HG03135 (cell line): ENCODE measurements around the gene MAGEC2.

Experiments used
- ATAC-seq: cut with Tn5 transposase; IDR thresholded peaks from one replicate; pipeline ENCODE4 v1.9.1; 2021; ENCODE audit warnings: mild to moderate bottlenecking, moderate library complexity; ENCODE audit not compliant: unreplicated experiment

MAGEC2 gene, protein sequence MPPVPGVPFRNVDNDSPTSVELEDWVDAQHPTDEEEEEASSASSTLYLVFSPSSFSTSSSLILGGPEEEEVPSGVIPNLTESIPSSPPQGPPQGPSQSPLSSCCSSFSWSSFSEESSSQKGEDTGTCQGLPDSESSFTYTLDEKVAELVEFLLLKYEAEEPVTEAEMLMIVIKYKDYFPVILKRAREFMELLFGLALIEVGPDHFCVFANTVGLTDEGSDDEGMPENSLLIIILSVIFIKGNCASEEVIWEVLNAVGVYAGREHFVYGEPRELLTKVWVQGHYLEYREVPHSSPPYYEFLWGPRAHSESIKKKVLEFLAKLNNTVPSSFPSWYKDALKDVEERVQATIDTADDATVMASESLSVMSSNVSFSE

DNA sequence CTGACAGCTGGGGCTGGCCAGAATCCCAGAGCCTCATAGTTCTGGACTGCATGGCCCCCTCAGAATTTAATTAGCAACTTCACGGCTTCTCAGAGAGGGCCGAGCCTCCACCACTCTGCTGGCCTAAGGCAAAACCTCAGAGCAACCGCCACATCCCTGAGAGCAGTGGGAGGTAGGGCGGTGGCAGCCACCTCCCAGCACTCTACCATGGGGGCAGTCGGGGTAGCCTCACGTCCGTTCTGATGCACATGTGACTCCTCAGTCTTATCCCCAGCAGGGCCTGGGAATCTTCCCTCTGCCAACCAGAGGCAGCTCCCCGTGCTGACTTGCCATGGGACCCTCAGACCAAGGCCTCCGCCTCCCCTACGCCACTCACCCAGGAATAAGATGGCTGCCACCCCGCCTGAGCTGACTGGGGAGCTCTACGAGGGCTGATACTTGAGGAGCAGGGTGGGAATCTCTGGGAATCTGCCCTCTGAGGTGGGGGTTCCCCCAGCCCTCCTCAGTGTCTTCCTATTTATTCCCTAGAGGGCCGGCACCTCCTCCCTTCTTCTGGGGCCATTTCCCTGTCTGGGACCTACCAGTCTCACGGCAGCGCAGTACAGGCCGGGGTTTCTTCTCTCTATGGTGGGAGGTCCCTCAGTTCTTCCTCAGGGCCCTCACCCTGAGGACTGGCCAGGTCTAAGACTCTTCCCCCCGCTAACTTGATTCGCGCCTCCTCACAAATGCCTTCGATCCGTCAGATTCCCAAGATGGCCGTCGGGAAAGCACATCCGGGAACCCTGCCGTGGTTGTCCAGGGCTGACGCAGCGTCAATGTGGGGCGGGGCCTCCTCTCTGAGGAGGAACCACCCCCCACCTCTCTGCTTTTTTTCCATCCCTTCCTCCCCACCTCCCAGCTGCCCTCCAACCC lies at the start of gene MAGEC2:
MAGEC2 (minus strand) TSS at position 769 of the 912 bp plus-strand sequence. CDS start 1,303 bp downstream, outside the sequence.
- no peak for ATAC-seq

DNA sequence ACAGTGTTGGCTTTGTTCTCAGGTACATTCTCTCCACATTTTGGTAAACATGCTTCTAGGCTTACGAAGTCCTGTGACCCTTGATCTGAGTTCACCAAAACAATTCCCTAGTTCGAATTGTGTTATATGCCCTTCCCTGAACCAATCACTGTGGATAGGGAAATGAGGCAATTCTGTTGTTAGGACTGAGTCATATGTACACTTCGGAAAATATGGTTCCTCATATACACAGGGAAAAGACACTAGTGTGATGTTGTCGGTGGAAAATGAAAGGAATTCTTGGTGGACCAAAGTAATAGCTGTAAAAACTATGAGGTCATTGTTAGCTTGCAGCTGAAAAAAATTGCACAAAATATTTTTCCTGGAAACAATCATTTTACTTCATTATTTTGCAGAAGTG lies 46.6 kb upstream of the MAGEC2 start:
- ATAC-seq, result no peak

DNA sequence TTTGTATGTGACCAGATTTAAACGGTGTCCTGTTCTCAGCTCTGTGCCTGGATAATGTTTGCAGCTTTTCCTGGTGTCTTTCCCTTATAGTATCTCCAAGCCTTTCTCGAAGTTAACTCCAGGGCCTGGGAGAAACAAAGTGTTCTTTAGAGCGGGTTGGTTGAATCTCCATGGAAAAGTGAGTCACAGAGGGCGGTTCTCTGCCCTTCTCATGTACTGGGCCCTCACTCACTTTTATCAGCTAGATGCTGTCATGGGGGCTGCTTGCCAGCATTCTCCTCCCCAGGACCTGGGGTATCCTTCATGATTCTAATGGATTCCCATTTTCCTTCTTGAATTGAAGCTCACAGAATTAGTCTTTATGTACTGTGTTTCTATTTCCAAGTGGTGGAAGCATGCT lies 46.1 kb upstream of the MAGEC2 start:
- no peak for ATAC-seq

DNA sequence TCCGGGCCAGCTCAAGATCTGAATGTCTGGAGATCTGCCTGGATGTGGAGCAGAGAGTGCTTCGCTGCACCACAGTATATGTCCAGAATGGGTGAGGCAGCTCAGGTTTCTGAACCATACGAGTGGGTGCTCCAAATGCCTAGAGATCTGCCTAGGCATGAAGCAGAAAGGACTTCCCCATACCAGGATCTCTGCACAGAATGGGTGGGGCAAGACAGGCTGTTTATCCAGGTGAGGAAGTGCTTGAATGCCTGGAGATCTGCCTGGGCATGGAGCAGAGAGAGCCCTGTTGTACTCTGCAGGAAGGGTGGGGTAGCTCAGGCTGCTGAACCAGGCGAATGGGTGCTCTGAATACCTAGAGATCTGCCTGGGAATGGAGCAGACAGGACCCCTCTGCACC lies 45.4 kb upstream of the MAGEC2 start:
- no peak for ATAC-seq

DNA sequence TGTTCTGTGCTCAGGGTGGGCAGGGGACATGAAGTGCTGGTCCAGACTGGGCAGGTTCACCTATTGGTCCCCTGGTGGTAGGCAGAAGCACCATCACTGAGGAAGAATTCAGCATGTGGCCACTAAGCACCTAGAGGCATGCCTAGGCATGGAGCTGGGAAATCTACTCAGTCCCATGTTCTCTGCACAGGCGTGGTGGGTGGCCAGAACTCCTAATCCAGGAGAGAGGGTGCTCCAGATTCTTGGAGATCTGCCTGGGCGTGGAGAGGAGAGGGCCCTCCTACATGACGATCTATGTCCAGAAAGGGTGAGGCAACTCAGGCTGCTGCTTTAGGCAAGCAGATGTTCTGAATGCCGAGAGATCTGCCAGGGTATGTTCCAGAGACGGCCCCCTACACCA lies 44.6 kb upstream of the MAGEC2 start:
- ATAC-seq, result no peak

DNA sequence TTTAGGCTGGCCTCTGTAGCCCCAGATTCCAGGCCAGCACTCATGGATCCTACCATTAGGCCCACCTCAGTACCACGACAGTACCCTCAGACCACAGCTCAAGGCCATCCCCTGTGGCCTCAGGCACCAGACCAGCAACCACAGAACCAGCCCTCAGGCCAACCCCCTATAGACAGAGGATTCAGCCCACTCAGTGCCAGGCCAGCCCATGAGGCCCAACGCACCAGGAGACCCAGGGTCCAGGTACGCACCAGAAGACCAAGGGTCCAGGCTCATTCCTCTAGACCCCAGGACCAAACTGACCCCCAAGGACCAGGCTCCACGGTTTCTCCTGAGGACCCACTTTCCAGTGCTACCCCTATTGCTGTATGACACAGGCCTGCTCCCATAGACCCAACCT lies 39.5 kb upstream of the MAGEC2 start:
- no peak for ATAC-seq

DNA sequence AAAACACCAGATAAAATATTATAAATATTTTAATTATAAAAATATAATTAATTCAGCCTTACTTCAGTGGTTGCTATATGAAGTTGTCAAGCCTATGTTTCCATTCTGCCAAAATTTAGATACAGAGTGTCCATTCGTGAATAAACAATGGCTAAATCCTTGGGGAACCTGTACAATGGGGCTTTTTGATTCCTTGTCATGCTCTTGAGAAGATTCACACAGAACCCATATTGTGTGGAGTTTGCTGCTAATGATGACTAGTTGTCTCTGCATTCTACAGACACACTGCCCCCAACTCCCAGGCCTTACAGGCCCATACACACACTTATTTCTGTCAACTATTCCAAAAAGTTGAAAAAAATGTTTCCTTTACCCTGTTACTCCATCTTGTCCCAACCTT lies 33.4 kb upstream of the MAGEC2 start:
- no peak for ATAC-seq

DNA sequence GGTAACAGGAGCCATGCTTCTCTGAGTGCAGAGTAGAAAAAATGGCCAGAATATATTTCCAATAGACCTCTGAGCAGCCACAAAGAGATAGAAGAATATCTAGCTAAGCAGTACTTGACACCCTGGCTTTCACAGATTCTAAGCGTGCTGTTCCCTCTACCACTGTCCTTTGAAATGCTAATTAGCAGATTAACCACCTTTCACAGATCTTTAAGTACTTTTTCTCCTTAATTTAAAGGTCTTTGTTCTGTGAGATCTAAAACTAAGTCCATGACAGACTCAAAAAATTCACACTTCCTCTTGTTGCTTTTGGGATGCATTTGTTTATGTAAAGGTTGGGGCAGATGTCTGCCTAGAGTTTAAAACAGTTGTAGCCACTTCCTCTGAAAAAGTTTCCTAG lies 28.3 kb upstream of the MAGEC2 start:
- no peak for ATAC-seq

DNA sequence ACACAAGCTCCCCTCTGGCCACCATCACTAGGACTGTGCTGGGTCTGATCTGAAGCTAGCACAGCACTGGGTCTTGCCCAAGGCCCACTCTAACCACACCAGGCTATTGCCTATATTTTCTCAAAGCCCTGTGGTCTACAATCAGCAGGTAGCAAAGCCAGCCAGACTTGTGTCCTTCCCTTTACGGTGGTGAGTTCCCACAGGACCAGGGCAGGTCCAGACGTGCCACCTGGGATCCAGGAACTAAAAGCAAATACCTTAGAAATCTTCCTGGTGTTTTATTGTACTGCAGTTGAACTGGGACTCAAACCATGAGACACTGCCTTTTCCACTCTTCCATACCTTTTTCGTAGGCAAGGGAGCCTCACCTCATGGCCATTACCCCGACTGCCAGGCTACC lies 9.0 kb upstream of the MAGEC2 start:
- no peak for ATAC-seq

DNA sequence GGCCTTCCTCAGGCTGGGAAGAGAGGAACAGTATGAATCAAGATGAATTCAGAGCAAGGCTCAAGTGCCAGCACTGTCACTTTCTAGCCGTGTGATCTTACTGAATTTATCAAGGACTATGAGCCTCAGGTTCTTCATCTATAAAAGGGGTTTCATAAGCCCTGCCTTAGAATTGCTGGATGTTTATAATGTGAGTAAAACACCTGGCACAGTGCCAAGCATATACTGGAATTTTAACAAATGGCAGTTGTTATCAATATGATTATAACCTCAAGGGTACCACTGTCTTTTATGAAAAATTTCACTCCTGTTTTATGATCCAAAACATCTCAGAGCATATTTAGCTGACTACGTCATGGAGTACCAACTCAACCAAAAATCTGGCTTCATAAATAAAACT lies 4.0 kb downstream of the MAGEC2 start:
- no peak for ATAC-seq

DNA sequence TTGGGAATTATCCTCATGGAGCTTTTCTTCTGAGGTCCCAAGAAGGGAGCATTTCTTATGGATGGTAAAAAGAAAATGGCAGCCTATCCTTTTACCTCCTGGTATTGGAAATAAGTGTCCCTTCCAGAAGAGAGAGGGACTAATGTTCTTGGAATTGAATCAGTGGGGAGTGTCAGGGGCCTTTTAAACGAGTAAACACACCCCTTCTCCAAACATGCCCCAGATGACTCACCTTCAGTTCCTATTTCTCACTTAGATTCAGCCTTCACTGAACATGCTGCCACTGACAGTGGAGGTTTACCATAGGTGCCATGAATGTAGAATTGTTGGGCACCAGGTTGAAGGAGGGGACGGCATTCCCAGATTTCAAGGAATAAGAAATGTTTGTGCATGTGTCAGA lies 19.0 kb downstream of the MAGEC2 start:
- ATAC-seq, result no peak

DNA sequence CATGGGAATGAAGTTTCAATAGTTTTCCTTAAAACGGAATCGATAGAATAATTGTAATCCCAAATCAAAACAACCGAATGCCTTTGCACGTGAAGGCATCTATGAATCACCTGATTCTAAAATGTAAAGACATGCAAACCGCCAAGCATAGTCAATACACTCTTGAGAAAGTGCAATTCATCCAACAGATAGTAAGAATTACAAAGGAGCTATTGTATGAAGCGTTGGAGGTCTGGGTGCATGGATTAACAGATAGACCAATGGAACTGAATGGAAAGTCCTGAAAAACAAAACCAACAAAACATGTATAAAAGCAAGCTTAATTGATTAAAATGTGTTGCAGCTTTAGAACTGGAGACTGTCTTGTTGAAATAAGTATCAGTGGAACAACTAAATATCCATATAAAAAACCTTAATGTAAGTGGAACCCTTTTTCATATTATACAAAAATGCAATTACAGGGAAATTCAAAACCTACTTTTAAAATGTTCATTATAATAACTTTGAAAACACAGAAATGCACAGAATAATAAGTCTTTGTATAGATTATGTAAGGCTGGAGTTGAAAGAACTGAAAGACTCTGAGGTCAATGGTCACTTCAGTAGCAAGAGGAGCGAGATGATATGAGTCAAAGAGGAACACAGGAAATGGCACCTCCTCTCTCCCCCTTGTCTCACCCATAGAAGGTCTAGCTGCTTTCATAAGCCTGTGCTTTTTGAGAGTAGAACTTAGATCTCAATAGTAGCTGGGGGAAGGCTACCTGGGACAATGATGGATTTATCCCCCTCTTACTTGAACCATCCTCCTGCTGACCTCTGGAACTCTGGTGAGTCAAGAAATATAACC lies 20.1 kb downstream of the MAGEC2 start:
- ATAC-seq, result no peak

DNA sequence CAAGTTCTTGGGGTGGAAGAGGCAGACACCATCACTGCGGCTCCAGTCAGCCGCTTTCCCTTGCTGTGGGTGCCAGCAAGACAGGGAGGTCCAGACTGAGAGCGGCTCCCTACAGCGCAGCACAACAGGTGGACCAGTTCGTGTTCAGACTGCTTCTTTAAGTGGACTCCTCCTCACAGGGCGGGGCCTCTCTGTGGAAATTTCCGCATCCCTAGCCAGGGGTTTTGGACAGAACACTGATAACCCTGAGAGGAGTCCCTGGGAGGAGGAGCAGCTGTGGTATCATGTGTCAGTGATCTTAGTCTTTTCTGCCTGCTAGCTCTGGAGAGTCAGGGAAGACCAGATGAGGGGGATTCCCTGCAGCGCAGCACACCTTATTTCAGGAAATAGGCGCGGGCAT lies 48.5 kb downstream of the MAGEC2 start:
- ATAC-seq, result no peak
